Fibroblast of mammary gland (primary cell): ENCODE results near the gene AATK.

ENCODE experiments used
- DNase-seq: peaks from one replicate; pipeline ENCODE4 v3.0.0-alpha.2; 2010; ENCODE audit warnings: low read depth
- H3K4me3 ChIP-seq: 2 replicates; pipeline ENCODE4 v1.5.1; 2011; ENCODE audit warnings: low read depth, mild to moderate bottlenecking, low read length, moderate library complexity; ENCODE audit not compliant: control insufficient read depth
- TF ChIP-seq, protein P1 (sequence below): conservative IDR thresholded peaks from 2 replicates; pipeline ENCODE4 v1.5.1; 2011; ENCODE audit warnings: low read depth, low read length, inconsistent platforms; ENCODE audit not compliant: control insufficient read depth, insufficient read depth

The AATK gene

DNA sequence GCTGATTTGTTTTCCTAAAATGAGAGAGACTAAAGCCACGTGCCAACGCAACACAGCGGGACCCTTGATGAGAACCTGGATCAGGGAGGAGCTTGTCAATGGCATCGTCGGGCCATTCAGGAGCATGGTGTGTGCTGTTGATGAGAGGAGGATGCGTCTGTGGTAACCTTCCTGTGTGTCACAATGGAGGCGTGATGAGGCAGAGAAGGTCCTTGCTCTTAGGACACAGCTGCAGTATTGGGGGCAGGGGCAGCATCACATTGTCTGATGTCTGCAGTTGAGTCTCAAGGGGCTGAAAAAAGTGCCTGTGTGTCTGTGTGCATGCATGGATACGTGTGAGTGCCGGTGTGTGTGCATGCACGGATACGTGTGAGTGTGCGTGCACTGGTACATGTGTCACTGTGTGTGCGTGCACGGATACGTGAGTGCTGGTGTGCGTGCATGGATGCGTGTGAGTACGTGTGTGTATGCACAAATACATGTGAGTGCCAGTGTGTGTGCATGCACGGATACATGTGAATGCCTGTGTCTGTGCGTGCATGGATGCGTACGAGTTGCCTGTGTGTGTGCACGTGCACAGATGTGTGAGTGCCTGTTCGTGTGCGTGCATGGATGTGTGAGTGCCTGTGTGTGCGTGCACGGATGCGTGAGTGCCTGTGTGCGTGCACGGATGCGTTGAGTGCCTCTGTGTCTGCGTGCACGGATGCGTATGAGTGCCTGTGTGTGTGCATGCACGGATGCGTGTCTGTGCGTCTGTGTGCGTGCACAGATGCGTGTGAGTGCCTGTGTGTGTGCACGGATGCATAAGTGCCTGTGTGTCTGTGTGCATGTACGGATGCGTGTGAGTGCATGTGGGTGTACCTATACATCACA, 91.8 kb downstream of the AATK start:
- TF ChIP-seq, protein P1, sequence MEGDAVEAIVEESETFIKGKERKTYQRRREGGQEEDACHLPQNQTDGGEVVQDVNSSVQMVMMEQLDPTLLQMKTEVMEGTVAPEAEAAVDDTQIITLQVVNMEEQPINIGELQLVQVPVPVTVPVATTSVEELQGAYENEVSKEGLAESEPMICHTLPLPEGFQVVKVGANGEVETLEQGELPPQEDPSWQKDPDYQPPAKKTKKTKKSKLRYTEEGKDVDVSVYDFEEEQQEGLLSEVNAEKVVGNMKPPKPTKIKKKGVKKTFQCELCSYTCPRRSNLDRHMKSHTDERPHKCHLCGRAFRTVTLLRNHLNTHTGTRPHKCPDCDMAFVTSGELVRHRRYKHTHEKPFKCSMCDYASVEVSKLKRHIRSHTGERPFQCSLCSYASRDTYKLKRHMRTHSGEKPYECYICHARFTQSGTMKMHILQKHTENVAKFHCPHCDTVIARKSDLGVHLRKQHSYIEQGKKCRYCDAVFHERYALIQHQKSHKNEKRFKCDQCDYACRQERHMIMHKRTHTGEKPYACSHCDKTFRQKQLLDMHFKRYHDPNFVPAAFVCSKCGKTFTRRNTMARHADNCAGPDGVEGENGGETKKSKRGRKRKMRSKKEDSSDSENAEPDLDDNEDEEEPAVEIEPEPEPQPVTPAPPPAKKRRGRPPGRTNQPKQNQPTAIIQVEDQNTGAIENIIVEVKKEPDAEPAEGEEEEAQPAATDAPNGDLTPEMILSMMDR: no peak
- no peak overlapping the region for H3K4me3 ChIP-seq

DNA sequence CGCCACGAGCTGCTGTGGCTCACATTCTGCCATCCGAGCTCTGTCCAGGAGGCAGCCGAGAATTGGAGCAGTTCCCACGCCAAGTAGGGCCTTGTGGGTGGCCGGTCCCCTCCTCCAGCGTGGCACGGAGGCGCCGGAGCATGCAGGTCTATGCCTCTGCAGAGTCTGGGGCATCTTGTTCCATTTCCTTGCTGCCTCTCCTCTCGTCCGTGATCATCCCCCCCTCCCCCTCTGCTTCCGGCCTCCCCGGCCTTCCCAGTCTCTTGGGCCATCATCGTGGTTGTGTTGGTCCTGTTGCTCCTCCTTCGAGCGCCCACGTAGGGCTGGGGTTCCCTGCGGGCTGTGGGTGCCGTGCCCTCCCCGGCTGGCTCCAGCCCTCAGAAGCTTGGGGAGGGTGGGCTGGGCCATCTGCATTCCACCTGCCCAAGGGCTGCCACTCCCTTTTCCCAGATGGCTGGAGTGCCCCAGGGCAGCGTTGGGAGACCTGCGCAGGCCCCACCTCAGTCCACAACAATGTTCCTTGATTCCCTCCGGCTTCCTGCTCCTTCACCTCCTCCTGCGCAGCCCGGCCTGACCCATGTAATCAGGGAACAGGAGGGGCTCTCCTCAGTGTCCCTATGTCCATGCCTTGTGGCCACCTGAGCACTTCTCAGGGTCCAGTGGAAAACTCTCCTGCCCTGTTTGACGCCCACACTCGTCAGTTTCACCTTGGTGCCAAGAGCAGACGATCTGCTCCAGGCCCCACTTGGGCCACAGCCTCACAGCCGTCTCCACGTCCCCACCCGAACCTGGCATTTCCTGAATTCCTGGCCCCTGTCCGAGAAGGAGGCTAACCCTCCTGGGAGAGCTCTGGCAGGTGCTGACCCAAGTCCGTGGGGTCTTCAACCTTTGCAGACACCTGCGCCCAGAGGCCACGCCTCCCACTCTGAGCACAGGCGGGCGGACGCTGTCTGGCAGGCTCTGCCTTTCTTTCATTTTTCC, 94.0 kb downstream of the AATK start:
- DNase-seq: no peak
- no peak overlapping the region for H3K4me3 ChIP-seq
- TF ChIP-seq, protein P1: no peak

More for the DNA sequence above, 91.8 kb downstream of the AATK start:
- DNase-seq: no peak

DNA sequence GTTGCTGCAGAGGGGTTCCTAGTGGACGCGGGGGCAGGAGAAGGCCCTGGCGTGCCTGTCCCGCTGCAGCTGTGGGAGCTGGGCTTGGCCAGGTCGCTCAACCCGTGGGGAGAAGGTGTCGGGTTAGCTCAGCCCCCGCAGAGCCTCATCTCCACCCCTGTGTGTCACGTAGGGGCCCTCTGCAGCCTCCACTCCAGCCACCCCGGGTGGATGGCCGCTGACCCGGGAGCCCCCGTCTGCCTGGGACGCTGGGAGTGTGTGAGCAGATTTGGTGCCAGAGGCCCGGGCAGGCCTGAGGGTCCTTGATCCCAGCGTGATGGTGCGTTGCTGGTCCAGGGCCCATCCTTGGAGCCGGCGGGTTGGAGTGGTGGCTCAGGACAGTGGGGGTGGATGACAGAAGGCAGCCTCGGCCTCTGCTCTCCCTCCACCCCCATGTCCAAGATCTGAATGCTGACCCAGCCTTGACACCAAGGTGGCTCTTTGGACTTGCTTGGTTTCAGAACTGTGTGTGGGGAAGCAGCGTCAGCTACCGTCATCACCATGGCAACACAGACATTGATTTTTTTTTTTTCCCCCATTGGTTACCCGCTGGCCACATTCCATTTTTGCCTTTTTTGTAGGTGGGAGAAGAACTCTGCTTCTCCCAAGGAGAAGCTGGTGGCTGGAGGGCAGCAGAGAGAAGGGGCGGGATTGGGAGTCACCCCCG, 95.3 kb downstream of the AATK start:
- TF ChIP-seq, protein P1: no peak
- DNase-seq: no peak
- H3K4me3 ChIP-seq: no peak overlapping the region

DNA sequence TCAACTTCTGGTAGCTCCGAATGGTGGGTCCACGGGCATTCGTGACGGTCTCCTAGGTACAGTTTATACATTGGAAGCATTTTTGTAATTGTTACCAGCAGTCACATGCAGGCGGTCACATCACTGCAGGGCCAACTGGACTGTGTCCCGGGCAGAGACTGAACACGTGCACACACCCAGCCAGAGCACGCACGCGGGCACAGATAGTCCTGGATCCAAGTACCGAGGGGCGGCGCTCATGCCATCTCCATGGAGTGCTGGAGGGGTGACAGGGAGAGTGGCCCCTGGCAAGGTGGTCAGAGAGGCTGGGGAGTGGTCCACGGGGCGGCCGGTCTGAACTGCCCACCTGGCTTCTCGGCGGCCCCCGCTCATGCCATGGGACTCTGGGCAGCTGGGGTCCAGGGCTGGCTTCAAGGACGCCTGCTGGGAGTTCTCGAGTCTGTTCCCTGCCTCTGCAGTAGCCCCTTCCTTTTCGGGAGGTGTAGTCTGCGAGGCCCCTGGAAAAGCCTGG, 96.8 kb downstream of the AATK start:
- no peak for DNase-seq
- TF ChIP-seq, protein P1: no peak
- no peak overlapping the region for H3K4me3 ChIP-seq

DNA sequence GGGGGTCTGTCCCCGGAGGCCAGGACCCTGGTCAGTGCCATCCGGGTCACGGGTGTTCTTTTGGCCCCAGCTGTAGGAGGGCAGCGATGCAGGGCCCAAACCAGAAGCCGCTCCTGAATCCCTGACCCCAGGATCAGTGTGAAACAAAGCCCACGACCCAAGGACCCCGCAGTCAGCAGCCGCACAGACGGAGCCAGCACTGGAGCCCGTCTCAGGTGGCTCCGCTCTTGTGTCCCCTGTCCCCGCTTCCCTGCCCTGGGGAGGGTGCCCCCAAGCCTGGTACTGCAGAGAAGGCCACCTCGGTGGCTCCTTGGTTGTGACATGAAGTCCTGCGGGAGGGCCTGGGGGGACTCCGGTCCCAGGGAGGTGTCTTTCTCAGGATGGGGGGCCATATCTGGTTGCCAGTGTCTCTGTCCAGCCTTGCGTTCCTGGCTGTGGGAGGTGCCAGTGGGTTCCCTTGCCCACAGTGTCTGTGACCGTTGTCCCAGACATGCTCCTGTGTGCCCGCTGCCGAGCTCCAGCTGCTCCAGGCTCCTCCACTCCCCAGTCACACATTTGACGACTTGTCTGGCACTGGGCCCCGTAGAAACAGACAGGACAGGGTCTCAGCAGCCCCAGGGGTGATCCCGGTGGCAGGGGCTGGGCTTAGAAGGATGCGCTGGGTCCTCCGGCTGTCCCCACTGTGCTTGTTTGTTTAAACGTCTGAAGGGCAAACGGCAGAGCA, 97.4 kb downstream of the AATK start:
- no peak overlapping the region for H3K4me3 ChIP-seq
- TF ChIP-seq, protein P1: no peak
- no peak for DNase-seq
